Measurements from ENCODE around the gene SRSF10.
A peak's percentile ranks its signal among the peaks of the same experiment; 100 is the strongest.
"Not testable (repeated sequence)": the region's sequence is repeated elsewhere in the genome, so short reads cannot be mapped to it uniquely, and the experiment has no call there.

Gene SRSF10

DNA sequence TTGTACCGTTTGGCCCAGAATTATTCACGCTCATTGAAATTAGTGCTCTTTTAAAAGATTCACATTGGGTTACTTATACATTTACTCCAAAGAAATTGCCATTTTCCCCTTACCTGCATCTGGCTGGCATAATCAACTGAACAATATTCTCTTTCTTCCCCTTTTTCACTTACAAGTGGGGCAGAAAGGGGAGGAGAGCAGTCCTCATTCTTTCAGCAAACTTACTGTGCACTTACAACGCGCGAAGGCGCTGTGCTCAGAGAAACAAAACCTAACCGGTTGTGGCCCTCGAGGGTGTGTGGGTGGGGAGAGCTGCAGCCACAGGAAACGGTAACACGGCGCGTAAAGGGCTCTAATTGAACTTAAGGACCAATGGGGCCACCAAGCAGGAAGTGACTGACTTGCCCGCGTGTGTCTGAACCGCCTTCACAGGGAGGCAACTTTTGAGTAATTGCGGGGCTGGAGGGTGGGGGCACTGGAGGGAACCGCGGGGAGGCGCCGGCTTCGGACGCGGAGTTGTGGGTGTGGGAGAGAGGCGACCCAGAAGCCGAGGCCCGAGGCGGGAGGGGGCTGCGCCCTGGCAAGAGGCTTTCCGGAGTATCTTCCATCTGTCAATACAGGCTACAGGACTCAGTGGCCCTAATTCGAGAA lies 21.2 kb downstream of the SRSF10 start:
- peak; percentile 79 to 88 for DNase-seq (ENCODE audit: low read depth in 2 of 2)

DNA sequence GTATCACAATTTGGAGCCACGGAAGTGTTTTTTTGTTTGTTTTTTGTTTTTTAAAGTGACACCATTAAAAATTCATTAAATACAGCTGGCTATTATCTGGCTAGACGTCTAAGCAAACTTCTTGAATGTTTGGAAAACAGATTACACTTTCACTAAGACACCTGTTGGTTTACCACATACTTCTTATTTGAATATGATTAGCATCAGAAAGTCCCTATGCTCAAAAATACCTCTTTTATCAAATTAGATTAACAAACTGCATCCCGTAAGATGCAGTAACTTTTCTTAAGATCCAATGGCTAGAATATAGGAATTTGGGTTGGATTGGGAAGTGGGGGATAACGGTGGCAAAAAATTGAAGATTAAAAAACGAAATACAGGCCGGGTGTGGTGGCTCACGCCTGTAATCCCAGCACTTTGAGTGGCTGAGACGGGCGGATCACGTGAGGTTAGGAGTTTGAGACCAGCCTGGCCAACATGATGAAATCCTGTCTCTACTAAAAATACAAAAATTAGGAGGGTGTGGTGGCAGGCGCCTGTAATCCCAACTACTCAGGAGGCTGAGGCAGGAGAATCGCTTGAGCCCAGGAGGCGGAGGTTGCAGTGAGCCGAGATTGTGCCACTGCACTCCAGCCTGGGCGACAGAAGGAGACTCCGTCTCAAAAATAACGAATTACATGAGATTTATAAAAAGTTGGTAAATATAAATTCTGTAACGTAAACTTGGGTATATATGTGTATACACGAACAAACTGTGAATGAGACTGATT lies 21.9 kb downstream of the SRSF10 start:
- DNase-seq (ENCODE audit: low read depth in 2 of 2): not testable (repeated sequence)

DNA sequence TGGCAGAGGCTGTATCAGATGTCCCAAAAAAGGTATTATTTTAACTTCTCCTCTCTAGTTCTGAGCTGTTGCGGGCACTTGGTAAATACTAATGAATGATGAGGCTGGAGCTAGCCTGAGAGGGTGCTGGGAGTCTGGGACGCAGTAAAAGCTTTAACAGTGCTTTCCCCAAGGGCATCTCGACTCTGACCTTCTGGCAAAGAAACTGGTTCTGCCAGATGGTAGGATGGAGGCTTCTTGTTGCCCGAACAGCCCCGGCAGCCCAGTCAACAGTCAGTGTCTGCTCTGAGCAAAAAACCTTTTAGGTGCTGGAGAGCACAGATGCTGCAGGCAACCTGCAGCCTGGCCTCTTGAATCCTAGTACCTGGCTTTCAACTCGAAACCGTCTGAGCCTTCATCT lies 23.0 kb downstream of the SRSF10 start:
- no peak for DNase-seq (ENCODE audit: low read depth in 2 of 2)

DNA sequence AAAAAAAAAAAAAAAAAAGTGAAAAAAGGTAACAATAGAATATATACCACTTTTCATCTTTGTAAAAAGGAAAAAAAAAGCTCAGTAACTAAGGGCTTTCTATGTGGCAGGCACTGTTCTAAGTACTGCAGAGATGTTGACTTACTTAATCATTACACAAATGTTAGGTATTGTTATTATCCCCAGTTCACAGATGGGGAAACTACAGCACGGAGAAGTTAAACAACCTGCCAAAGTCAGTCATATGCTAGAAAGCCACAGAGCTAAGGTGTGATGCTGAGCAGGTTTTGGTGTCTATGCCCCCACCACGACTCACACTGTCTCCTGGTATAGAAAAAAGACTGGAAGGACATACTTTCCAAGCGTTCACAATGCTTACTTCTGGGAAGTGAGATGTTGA lies 27.1 kb downstream of the SRSF10 start:
- DNase-seq (ENCODE audit: low read depth in 2 of 2): no peak

DNA sequence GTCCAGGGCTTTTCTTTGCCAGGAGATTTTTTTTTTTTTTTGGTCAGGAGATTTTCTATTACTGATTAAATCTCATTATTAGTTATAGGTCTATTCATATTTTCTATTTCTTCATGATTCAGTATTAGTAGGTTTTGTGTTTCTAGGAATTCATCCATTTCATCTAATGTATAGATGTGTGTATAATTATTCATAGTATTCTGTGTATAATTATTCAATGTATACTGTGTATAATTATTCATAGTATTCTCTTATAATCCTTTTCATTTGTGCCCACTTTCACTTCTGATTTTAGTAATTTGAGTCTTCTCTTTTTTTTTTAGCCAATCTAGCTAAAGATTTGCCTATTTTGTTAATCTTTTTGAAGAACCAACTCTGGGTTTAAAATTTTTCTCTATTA lies 32.8 kb downstream of the SRSF10 start:
- DNase-seq (ENCODE audit: low read depth in 2 of 2): no peak

DNA sequence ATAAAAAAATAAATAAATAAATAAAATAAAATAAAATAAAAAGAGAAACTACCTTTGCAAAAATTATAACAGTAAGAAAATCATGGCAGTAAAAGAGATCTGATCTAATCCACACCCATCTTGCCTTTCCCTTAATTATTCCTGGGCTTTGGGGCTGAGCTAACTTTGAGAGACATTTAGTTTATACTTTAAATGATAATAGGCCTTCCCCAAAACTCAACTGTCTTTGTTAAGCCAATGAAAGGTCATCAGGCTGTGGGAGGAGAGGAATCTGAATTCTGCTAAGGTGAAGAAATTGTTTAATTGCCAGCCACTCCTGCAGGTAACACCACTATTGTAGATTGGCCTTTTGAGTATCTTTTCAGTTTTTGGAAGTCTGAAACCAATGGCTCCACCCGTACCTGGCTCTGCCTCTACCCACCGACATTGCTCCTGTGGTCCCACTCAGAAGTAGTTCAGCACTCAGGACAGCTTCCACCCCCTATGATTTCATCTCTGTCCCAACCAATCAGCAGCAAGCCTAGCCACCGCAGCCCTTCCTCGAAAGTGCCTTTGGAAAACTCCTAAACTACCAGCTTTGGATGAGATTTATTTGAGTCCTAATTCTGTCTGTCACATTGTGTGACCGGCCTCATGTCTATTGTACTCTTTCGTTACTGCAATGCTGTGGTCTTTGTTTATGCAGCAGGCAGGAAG lies 43.5 kb downstream of the SRSF10 start:
- no peak for DNase-seq (ENCODE audit: low read depth in 2 of 2)

DNA sequence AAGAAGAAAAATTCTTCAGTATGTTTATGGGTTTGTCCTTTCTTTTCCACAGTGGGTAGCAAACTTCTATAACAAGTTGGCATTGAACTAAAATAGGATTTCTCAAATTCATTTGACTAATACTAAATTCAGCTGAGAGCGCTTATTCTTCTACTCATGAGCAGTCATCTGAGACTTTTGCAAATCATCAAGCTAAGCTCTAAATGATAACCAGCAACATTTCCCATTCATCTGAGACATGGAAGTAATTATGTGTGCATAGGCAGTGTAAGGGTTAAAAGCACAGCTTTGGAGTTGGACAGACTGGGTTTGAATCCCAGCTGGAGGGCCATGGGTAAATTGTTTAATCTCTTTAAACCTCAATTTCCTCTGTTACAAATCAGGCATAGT lies 48.6 kb downstream of the SRSF10 start:
- DNase-seq (ENCODE audit: low read depth in 2 of 2): no peak

DNA sequence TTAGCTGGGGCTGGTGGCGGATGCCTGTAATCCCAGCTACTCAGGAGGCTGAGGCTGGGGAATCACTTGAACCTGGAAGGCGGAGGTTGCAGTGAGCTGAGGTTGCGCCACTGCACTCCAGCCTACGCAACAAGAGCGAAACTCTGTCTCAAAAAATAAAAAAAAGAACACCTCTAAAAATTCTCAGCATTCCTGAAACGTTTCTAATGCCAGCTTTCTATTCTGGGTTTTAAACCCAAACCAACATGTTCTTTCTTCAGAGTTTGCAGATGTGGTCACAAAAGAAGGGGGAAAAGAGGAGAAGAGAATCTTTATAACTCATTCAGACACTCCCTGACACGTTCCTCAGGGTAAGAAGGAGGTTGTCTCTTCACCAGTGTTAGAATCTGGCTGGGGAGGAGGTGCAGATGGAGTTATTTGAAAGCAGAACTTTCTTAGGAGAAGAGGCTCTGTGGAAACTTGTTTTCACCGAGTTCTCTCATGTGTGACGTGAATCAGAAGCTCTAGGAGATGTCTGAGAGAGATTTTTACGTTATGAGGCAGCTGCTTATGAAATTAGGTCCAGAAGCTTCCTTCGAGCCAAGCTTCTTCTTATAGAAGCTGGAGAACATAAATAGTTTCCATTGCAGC lies 49.2 kb downstream of the SRSF10 start:
- DNase-seq (ENCODE audit: low read depth in 2 of 2): no peak

DNA sequence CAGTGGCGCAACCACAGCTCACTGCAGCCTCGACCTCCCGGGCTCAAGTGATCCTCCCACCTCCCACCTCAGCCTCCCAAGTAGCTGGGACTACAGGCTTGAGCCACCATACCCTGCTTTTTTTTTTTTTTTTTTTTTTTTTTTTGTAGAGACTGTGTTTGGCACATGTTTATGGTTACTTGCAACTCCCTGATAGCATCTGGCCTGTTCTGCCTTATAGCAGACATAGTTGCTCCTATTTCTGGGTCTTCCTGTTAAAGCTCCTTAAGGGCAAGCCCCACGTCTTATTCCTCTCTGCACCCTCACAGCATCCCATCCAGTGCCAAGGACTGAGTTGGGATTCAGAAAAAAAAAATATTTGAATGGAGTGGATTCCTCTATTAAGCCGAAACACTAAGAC lies 49.9 kb downstream of the SRSF10 start:
- no peak for DNase-seq (ENCODE audit: low read depth in 2 of 2)

DNA sequence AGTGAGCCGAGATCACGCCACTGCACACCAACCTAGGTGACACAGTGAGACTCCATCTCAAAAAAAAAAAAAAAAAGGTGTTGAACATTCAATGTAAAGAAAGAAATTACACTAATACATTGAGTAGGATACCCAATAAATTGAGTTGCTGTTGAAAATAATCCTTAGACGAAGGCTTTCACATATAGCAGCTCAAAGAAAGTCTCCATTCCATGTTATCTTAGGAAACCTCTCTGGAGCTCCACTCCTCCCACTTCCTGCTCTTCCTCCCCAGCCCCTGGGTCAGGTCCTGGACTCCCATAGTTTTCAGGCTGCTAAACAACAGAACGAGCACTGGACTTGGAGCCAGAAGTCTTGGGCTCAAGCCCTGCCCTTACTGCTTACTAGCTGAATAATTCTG lies 51.3 kb downstream of the SRSF10 start:
- no peak for DNase-seq (ENCODE audit: low read depth in 2 of 2)

DNA sequence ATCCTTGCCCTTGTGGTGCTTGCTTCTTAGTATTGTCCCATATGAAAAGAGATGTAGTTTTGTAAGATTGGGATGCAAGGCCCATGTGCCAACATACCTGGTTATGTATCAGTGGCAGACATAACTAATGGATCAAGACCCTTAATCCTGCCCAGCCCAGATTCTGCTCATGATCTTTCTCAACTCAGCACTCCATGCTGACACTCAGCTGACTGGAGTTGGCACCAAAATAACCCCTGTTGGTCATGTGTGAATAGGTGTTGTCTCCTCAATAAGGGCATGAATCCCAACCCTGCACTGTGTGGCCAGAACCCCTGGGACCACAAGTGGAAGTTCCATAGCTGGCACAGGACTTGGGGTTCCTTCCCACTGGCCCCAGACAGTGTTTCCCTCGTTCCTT lies 53.0 kb downstream of the SRSF10 start:
- DNase-seq (ENCODE audit: low read depth in 2 of 2): no peak

DNA sequence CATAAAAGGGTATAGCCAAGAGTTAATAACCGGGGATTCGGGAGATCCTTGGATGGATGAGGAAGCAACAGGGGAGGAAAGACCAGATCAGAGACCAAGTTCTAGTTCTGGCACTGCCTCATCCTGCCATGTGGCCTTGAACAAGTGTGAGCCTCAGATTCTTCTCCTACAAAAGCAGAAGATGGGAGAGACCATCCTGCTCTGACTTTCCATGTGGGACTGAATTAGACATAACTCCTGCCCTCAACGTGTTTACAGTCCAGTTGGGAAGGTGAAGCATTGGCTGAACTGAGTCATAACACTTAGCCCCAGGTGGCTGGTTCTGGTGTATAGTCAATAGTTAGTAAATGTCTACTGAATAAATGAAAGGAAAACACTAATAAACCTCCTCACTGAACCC lies 54.8 kb downstream of the SRSF10 start:
- no peak for DNase-seq (ENCODE audit: low read depth in 2 of 2)

DNA sequence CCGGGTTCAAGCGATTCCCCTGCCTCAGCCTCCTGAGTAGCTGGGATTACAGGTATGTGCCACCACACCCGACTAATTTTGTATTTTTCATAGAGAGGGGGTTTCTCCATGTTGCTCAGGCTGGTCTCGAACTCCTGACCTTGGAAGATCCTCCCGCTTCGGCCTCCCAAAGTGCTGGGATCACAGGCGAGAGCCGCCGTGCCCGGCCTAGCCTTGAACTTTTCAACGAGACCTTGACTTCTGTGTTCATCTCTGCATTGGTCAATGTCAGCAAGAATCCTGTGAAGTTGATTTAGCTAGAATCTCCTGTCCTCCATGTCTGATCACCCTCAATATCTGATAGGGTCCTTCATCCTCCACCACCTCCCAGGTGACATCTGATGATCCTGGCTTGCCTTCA lies 55.5 kb downstream of the SRSF10 start:
- no peak for DNase-seq (ENCODE audit: low read depth in 2 of 2)

DNA sequence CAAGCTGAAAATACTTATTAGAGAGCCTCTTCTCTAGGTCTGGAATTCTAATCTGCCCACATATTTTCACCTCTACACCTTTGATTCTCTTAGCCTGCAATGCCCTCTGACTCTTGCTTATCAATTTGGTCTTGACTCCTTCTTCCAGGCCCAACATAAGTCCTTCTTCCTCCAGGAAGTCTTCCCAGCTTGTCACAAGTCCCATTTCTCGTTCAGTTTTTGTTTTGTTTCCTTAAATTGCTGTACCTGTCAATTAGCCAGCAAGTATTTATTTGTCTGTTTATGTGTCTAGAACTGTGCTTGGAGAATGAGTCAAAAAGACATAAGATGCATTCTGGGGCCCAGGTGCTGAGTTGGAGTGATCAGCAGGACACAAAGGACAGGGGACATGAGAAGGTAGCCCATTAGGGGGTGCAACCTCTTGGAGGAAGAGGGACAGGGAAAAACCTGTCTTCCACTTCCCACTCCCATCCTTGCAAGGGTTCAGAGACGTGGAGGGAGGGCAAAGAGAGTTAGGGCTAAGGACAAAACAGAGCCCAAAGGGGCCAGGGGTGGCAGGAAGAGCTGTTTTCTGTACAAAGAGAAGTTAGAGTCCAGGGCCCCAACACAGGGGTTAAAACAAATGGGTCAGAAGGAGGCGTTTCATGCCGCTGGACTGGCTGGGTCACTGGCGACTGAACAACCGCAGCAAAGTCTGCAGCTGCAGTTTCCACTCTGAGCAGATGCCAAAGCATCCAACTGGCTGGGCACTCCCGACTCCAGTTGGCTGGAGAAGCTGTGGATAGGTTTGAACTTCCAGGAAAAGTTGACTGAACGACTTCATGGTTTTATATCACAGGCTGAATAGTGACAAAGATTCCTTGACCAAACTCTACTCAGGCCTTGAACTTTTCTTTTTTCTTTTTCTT lies 56.3 kb downstream of the SRSF10 start:
- no peak for DNase-seq (ENCODE audit: low read depth in 2 of 2)

DNA sequence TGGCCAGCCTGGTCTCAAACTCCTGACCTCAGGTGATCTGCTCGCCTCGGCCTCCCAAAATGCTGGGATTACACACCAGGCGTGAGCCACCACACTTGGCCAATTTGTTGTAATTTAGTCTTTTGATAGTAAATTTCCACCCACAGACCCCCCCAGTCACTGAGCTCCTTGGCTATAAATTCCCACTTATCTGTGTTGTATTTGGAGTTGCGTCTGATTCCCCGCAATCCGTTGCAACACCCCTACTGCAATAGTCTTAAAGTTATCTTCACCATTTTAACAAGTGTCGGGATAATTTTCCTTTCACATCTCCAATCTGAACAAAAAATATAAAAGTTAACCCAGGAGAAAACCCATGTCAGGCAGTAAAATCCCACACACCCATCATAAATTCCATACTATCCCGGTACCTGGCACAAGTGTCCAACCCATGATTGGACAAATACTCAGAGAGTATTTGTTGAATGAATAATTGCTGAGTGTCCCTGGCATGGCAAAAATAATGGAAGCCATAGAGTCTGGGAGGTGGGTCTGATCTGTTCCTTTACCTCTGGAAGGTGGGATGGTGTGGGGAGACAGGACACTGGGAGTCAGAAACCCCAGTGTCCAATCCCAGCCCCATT lies 57.7 kb downstream of the SRSF10 start:
- DNase-seq (ENCODE audit: low read depth in 2 of 2): no peak

DNA sequence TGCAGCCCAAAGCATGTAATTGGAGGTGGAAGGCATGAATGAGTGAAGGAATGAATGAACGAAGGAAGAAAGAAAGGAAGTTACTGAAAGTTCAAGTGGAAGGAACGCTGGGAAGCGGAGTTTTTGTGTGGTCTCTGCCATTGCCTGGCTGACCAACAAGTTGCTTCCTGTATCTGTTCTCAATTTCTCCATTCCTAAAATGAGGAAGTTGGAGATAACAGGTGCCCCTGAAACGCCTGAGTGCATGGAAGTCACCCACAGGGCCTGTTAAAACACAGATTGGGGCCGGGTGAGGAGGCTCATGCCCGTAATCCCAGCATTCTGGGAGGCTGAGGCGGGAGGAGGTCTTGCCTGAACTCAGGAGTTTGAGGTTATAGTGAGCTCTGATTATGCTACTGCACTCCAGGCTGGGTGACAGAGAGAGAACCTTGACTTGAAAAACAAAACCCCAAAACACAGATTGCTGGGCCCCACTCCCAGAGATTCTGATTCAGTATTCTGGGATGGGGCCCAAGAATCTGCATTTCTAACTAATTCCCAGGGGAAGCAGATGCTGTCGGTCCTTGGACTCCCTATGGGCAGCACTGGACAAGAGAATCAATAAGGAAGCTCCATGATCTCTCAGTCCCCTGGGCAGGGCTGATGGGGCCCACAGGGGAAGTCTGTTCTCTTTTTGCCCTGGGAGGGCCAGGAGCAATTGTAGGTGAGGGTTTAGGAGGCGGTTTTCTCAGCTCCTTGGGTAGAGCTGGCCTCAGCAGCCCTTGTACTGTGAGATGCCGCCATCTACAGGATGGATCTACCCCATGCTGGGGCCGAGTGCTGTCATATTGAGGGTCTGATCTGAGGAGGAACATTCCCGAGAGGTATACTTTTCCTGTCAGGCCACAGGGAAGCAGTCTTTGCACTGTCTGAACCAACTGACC lies 63.7 kb downstream of the SRSF10 start:
- DNase-seq (ENCODE audit: low read depth in 2 of 2): peak in 1 of 2 experiments; percentile 29

DNA sequence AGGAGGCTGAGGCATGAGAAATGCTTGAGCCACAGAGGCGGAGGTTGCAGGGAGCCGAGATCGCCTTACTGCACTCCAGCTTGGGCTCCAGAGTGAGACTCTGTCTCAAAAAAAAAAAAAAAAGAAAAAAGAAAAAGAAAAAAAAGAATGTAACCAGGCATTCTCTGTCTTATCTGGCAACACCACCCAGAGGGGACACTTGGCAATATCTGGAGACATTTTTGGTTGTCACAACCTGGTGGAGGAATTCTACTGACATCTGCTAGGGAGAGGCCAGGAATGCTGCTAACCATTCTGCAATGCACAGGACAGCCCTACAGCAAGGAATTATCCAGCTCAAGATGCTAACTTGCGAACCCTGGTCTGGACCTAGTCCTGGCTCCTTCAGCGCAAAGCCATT lies 64.7 kb downstream of the SRSF10 start:
- DNase-seq (ENCODE audit: low read depth in 2 of 2): no peak

DNA sequence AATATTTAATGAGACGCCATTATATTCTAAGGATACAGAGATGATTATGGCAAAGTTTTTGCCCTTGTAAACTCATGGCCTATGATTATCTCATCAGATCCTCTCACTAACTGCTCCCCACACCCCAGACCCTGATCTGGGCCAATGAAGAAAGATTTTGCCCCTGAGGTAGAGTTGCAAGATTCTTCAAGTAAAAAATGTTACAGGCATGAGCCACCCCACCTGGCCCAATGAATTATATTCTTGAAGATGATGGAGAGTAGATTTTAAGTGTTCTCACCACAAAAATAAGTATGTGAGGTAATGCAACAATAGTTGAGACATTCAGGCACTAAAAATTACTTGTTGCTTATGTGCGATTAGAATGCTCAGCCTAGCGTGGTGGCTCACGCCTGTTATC lies 65.2 kb downstream of the SRSF10 start:
- no peak for DNase-seq (ENCODE audit: low read depth in 2 of 2)
